HL-60 (cell line): Measurements from ENCODE around the gene SLC22A17.

Experiments
- DNase-seq, 2 experiments: peaks; one replicate each; pipeline ENCODE4 v3.0.0-alpha.2; 2010 to 2020; ENCODE audit warnings: low read depth in 1 of 2, low spot score in 1 of 2
- H3K27ac ChIP-seq: fragments of 250-450 bp; sonication (Bioruptor Pico); replicated peaks from 2 replicates; pipeline ENCODE4 v1.5.1; 2020; ENCODE audit warnings: mild to moderate bottlenecking, moderate library complexity
- H3K27me3 ChIP-seq: fragments of 250-450 bp; sonication (Bioruptor Pico); 2 replicates; pipeline ENCODE4 v1.5.1; 2021; ENCODE audit warnings: mild to moderate bottlenecking, moderate library complexity; ENCODE audit not compliant: insufficient read depth, poor library complexity, severe bottlenecking
- H3K4me3 ChIP-seq: replicated peaks from 2 replicates; pipeline ENCODE4 v1.5.1; 2011; ENCODE audit warnings: mild to moderate bottlenecking, control low read depth, low read length; ENCODE audit not compliant: insufficient read depth
- CTCF ChIP-seq: IDR thresholded peaks from one replicate; pipeline ENCODE4 v1.5.1; 2011; ENCODE audit warnings: low read length, control low read depth, inconsistent platforms; ENCODE audit not compliant: insufficient read depth
- GABPA ChIP-seq: IDR thresholded peaks from 2 replicates; pipeline ENCODE4 v1.6.1; 2012; ENCODE audit warnings: low read depth
- POLR2AphosphoS5 ChIP-seq: IDR thresholded peaks from 2 replicates; pipeline ENCODE4 v1.6.1; 2012; ENCODE audit warnings: low read depth
- REST ChIP-seq: IDR thresholded peaks from 2 replicates; pipeline ENCODE4 v1.6.1; 2012; ENCODE audit warnings: low read depth; ENCODE audit not compliant: insufficient replicate concordance
- SPI1 ChIP-seq: IDR thresholded peaks from 2 replicates; pipeline ENCODE4 v1.6.1; 2012; ENCODE audit warnings: low read depth, mild to moderate bottlenecking, borderline replicate concordance

The SLC22A17 gene

GRCh38 chr14:23380976-23381375 lies 28.3 kb upstream of the SLC22A17 start:
- H3K27ac ChIP-seq, result no peak overlapping the region
- no peak for DNase-seq
- no peaks in the 10 kb centered on the region for H3K27me3 ChIP-seq
- no peak overlapping the region for H3K4me3 ChIP-seq
- TF ChIP-seq SPI1, result no peak
- no peak for TF ChIP-seq POLR2AphosphoS5
- TF ChIP-seq GABPA, result no peak

DNA sequence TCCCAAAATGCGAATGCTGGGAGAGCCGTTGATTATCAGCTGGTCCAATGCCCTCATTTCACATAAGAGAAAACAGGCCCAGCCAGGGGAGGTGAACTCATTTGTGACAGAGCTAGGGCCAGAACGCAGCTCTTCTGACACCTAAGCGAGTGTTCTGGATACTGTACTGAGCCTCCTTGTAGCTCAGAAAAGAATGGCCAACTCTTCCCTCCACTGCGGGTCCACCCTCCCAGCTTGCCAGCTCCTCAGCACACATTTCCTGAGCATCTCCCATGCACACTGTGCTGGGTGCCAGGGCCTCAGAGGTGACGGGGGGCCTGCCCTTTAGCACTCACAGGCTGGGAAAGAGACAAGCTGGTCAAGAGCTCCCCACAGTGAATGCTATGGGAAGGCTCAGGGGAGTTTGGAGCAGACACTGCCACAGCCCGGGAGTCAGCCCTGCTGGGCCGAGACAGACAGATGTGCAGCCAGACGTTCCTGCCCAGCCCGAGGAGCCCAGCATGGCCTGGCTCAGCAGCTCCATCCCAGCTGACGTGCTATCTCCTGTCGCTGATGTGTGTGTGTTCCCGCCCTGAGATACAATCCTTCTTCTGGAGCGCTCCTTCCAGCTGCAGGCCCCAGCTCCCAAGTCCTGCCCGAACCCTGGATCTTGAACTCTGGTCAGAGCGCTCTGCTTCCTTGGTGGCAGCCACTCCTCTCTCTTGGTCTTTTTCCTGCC lies 27.7 kb upstream of the SLC22A17 start:
- no peak for DNase-seq
- Histone ChIP-seq H3K27me3 (no peaks in the 10 kb centered on the region), H3K4me3 (no peak overlapping the region), H3K27ac (no peak overlapping the region)
- no peak for TF ChIP-seq SPI1
- no peak for TF ChIP-seq REST
- TF ChIP-seq CTCF, result no peak
- TF ChIP-seq GABPA, result no peak

- Histone ChIP-seq H3K27ac (no peak overlapping the region), H3K4me3 (no peak overlapping the region), H3K27me3 (no peaks in the 10 kb centered on the region)
- no peak for TF ChIP-seq REST
- peak; percentile 97 for TF ChIP-seq CTCF
- TF ChIP-seq POLR2AphosphoS5, result no peak
- TF ChIP-seq SPI1, result no peak
- no peak for TF ChIP-seq GABPA
- DNase-seq, result peak; percentile 41 to 43
These were observed 26.9 kb upstream of the SLC22A17 start for GRCh38 chr14:23379366-23380196.

DNA sequence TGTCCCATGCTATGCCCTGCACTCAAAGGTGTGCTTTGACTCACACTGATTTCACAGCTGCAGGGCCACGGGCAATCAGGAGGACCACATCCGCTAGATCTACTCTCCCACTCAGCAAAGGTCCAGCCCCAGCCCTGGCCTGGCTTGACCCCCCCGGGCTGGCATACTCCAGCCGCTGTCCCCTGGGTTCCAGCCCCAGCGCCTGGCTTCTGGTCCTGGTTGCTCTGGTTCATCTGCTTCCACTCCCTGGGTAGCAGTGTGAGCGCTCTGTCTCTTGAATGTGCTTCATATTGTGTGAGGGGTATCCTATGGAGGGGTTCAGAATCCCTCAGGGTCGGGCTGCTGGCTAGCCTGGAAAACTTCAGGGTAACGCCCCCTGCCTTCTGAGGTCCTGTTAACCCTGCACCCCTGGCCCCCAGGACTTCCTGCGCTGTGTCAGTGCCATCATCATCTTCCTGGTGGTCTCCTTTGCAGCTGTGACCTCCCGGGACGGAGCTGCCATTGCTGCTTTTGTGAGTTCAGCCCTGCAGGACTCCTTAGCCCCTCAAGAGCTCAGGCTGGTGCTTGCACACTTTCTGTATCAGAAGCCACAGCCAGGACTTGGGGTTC lies 26.0 kb upstream of the SLC22A17 start:
- H3K4me3 ChIP-seq, result no peak overlapping the region
- no peak overlapping the region for H3K27ac ChIP-seq
- no peak for TF ChIP-seq SPI1
- TF ChIP-seq POLR2AphosphoS5, result no peak
- no peaks in the 10 kb centered on the region for H3K27me3 ChIP-seq
- DNase-seq, result no peak
